Fibroblast of lung (primary cell): ENCODE results near the gene CAV3. TPM values are rescaled to one million over a fixed set of nuclear protein-coding genes. Genes with fewer than 3 reads are reported as not detected.

Source experiments
- DNase-seq, 2 donors: peaks; one replicate each; pipeline versions ENCODE4 v3.0.0 to v3.0.0-alpha.2; 2010; ENCODE audit warnings: low read depth in 2 of 2
- H2AFZ ChIP-seq: 2 replicates; pipeline ENCODE4 v1.5.1; 2012; ENCODE audit warnings: low read length, control low read depth, inconsistent platforms
- H3K27ac ChIP-seq: 2 replicates; pipeline ENCODE4 v1.5.1; 2011; ENCODE audit warnings: low read length, control low read depth; ENCODE audit not compliant: insufficient read depth
- H3K27me3 ChIP-seq: 2 replicates; pipeline ENCODE4 v1.5.1; 2011; ENCODE audit warnings: mild to moderate bottlenecking, low read length; ENCODE audit not compliant: control insufficient read depth, insufficient read depth
- H3K36me3 ChIP-seq: 2 replicates; pipeline ENCODE4 v1.5.1; 2011; ENCODE audit warnings: low read length; ENCODE audit not compliant: control insufficient read depth, insufficient read depth
- H3K4me1 ChIP-seq: 2 replicates; pipeline ENCODE4 v1.5.1; 2011; ENCODE audit warnings: low read length; ENCODE audit not compliant: control insufficient read depth, insufficient read depth; ENCODE audit errors: extremely low read depth
- H3K4me2 ChIP-seq: 2 replicates; pipeline ENCODE4 v1.5.1; 2011; ENCODE audit warnings: low read length, control low read depth; ENCODE audit not compliant: insufficient read depth; ENCODE audit errors: extremely low read depth
- H3K4me3 ChIP-seq, 4 experiments: fragments of 200-600 bp in 1 of 4; sonication (generic) in 1 of 4; replicated peaks in 1 of 4; 2 replicates each; pipeline ENCODE4 v1.5.1; 2011 to 2016; ENCODE audit warnings: low read length in 4 of 4, low read depth in 3 of 4, mild to moderate bottlenecking in 3 of 4, control low read depth in 2 of 4, inconsistent platforms in 1 of 4, mixed read lengths in 1 of 4; ENCODE audit not compliant: insufficient read depth in 1 of 4; ENCODE audit errors: control extremely low read depth in 1 of 4
- H3K79me2 ChIP-seq: 2 replicates; pipeline ENCODE4 v1.5.1; 2012; ENCODE audit warnings: mild to moderate bottlenecking, low read length, inconsistent platforms; ENCODE audit not compliant: control insufficient read depth, insufficient read depth
- H3K9ac ChIP-seq: 2 replicates; pipeline ENCODE4 v1.5.1; 2011; ENCODE audit warnings: mild to moderate bottlenecking, low read length, control low read depth; ENCODE audit not compliant: insufficient read depth
- H3K9me3 ChIP-seq: 2 replicates; pipeline ENCODE4 v1.5.1; 2012; ENCODE audit warnings: low read depth, low read length; ENCODE audit not compliant: control insufficient read depth, insufficient read depth
- H4K20me1 ChIP-seq: 2 replicates; pipeline ENCODE4 v1.5.1; 2011; ENCODE audit warnings: low read length; ENCODE audit not compliant: control insufficient read depth, insufficient read depth; ENCODE audit errors: extremely low read depth
- CTCF ChIP-seq, 2 donors: IDR thresholded peaks in 1 of 2; conservative IDR thresholded peaks in 1 of 2; 1 replicate in 1 of 2; 2 replicates in 1 of 2; pipeline ENCODE4 v1.5.1; 2011 to 2012; ENCODE audit warnings: low read length in 2 of 2, control low read depth in 1 of 2, inconsistent platforms in 1 of 2, low read depth in 1 of 2, mild to moderate bottlenecking in 1 of 2
- EZH2 ChIP-seq: IDR thresholded peaks from 2 replicates; pipeline ENCODE4 v1.5.1; 2012; ENCODE audit warnings: low read length, control low read depth, mild to moderate bottlenecking; ENCODE audit errors: missing control alignments
- polyA plus RNA-seq, 2 donors: library from polyadenylated mRNA; depleted of rRNA in 1 of 2; stranded (reverse) in 1 of 2; unstranded in 1 of 2; fragments of >200 nt; gene quantifications; 2 replicates each; pipeline ENCODE4 v1.2.1, GENCODE V29; 2011 to 2012; ENCODE audit warnings: missing spikeins in 1 of 2
- total RNA-seq: library from RNA; depleted of rRNA; stranded (reverse); fragments of >200 nt; gene quantifications from 2 replicates; pipeline ENCODE4 v1.2.1, GENCODE V29; 2014

Gene CAV3
- total and polyA plus RNA-seq, 2 donors (not counting 1 experiment from before 2014, with no cell fraction given): not detected

- H3K9me3 ChIP-seq: no peaks in the 10 kb centered on the region
- H3K4me1 ChIP-seq: no peaks in the 10 kb centered on the region
- no peak overlapping the region for H3K9ac ChIP-seq
- no peak overlapping the region for H3K4me3 ChIP-seq
- H3K27me3 ChIP-seq: no peaks in the 10 kb centered on the region
- TF ChIP-seq EZH2 (no peak), CTCF (conservative IDR thresholded peaks at IDR 0.05 in 1 of 2, IDR thresholded peaks at IDR 0.05 in 1 of 2; ENCODE audit: low read depth in 1 of 2, low read length in 2 of 2) (no peak)
- no peaks in the 10 kb centered on the region for H3K79me2 ChIP-seq
- no peak overlapping the region for H2AFZ ChIP-seq
- H4K20me1 ChIP-seq: no peaks in the 10 kb centered on the region
- H3K36me3 ChIP-seq: no peaks in the 10 kb centered on the region
- DNase-seq: no peak
- no peak overlapping the region for H3K27ac ChIP-seq
- H3K4me2 ChIP-seq: no peak overlapping the region
These were observed 1.2 kb upstream of the CAV3 start for GRCh38 chr3:8732413-8732812.

GRCh38 chr3:8734137-8734878 lies 706 bp downstream of the CAV3 start:
- TF ChIP-seq EZH2: no peak
- no peak for TF ChIP-seq CTCF (conservative IDR thresholded peaks at IDR 0.05 in 1 of 2, IDR thresholded peaks at IDR 0.05 in 1 of 2; ENCODE audit: low read depth in 1 of 2, low read length in 2 of 2)
- Histone ChIP-seq H3K4me1 (no peaks in the 10 kb centered on the region), H3K36me3 (no peaks in the 10 kb centered on the region), H3K27me3 (no peaks in the 10 kb centered on the region), H3K9me3 (no peaks in the 10 kb centered on the region), H3K79me2 (no peaks in the 10 kb centered on the region), H3K4me3 (no peak overlapping the region), H4K20me1 (no peaks in the 10 kb centered on the region), H2AFZ (no peak overlapping the region), H3K9ac (no peak overlapping the region), H3K4me2 (no peak overlapping the region), H3K27ac (no peak overlapping the region)
- no peak for DNase-seq

GRCh38 chr3:8734908-8735307 lies 1.3 kb downstream of the CAV3 start:
- H3K79me2 ChIP-seq: no peaks in the 10 kb centered on the region
- no peak overlapping the region for H3K4me3 ChIP-seq
- H3K4me2 ChIP-seq: no peak overlapping the region
- H3K36me3 ChIP-seq: no peaks in the 10 kb centered on the region
- H3K9me3 ChIP-seq: no peaks in the 10 kb centered on the region
- H3K27ac ChIP-seq: no peak overlapping the region
- no peak for TF ChIP-seq EZH2
- no peak for TF ChIP-seq CTCF (conservative IDR thresholded peaks at IDR 0.05 in 1 of 2, IDR thresholded peaks at IDR 0.05 in 1 of 2; ENCODE audit: low read depth in 1 of 2, low read length in 2 of 2)
- H3K27me3 ChIP-seq: no peaks in the 10 kb centered on the region
- no peak for DNase-seq
- no peak overlapping the region for H2AFZ ChIP-seq
- no peaks in the 10 kb centered on the region for H3K4me1 ChIP-seq
- H3K9ac ChIP-seq: no peak overlapping the region
- no peaks in the 10 kb centered on the region for H4K20me1 ChIP-seq
